Suppressor macrophage treated with lipopolysaccharide for 4 hours (primary cell): ENCODE results near the gene TRABD.

ENCODE experiments used
- DNase-seq: peaks from one replicate; pipeline ENCODE4 v3.0.0-alpha.2; 2020

TRABD gene

GRCh38 chr22:50189184-50189848, 3.6 kb downstream of the TRABD start:
- no peak for DNase-seq

GRCh38 chr22:50189849-50190181, 4.1 kb downstream of the TRABD start:
- DNase-seq, result no peak

GRCh38 chr22:50190182-50190940, 4.6 kb downstream of the TRABD start:
- DNase-seq, result peak; percentile 79

DNA sequence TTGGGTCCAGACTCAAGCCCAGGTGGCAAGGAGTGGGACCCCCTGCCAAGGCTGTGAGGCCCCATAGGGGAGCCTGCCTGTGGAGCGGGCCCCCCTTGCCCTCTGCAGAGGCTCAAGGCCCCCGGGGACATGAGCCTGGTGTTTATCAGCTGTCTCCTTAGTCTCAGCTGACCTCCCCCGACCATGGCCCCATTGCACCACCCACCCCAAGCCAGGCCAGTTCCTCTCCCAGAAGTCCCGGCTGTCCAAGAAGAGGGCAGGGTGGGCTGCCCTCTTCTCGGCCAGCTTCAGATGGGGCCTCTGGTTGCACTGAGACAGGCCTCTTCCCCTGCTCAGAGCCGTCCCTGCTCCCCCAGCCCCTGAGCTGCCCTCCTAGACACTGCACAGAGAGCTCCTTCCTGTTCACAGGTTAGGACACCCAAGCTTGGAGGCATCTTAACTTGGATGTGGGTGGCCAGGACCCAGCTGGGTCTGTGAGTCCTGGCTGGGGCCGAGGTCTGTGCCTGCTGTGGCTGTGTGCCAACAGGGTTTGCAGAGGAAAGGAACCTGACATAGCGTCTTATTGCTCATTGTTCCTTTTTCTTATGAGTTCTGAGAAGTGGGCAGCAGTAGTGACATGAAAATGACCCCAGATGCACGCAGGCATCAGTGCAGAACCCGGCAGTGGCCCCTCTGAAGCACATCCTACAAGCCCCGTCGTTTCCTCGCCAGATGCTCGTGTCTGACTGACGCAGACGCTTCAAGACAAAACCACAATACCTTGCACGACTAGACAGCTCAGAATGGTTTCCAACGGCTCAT, 5.4 kb downstream of the TRABD start:
- peak; percentile 87 for DNase-seq

DNA sequence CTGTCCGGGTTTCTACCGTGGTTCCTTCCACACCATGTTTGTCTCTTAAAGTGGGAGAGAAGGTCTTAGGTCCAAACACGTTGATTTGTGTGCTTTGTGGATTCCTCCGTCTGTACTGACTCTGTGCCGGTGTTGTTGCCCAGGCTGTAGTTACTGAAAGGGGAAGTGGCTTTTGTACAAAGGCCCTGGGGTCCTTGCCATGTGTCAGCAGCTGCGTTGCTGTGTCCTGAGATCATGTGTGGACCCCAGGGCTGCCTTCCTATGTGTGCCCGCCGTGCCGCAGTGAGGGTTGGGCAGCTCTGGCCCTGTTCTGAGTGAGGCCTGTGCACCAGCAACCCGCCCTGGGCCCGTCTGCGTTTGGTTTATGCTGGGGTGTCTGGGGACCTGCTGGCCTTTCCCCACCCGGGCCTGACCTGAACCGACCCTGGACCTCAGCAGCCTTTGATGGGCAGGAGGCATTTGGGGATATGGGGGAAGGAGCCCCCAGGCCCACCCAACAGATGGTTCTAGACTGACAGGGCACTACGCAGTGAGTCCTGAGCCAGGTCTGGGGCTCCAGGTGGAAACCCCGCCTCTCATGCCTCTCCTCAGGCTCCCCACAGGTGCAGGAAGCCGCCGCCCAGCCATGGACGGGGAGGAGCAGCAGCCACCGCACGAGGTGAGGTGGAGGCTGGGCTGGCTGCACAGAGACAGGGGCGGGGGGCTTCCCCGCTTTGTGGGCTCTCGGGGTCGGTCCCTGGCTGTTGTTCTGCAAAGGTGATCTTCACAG, 6.9 kb downstream of the TRABD start:
- peak; percentile 42 for DNase-seq

DNA sequence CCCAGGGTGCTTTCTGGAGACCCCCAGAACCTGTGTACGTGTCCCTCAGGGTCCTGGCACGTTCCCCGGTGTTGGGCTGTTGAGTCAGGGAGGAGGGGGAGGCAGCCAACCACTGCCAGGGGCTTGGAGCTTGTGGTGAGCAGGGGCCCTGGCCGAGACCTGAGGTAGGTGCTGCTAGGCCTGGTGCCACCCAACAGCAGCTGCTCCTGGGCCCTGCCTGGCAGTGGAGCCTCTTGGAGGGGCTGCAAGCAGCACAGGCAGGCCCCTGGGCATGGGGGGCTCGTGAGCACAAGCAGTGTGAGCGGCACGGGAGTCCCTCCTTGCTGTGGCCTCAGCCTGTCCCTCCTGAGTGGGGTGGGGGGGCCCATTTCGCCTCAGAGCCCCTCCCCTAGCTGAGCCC, 7.9 kb downstream of the TRABD start:
- DNase-seq, result no peak

GRCh38 chr22:50194037-50194805, 8.5 kb downstream of the TRABD start:
- DNase-seq, result no peak

GRCh38 chr22:50196256-50196655, 10.5 kb downstream of the TRABD start:
- DNase-seq, result no peak

DNA sequence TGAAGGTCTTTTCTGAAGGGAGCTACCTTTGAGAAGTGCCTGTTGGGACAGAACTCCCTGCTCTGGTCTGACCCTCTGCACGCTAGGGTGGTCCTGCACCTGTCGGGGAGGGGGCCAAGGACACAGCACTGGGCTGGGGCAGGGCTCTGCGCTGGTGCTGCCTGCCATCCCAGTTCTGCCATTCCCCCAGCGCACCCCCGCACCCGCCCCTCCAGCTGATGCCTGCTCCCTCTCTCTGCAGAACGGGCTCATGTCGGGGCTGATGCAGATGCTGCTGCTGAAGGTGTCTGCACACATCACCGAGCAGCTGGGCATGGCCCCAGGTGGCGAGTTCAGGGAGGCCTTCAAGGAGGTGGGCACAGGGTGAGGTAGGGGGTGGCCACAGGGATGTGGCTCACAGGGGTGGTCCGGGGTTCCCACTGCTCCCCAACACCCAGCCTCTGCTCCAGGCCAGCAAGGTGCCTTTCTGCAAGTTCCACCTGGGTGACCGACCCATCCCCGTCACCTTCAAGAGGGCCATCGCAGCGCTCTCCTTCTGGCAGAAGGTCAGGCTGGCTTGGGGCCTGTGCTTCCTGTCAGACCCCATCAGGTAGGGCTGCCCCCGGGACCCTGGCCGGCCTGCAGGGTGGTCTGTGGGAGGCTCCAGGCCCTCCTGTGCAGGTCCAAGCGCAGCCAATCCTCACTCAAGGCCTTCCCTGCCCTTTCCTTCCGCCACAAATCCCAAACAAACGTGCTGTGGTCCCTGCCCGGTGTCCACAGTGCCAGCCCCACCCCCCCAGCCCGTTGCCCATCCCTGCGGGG, 11.5 kb downstream of the TRABD start:
- no peak for DNase-seq

- no peak for DNase-seq
Measured at GRCh38 chr22:50197856-50198623, 12.3 kb downstream of the TRABD start.

DNA sequence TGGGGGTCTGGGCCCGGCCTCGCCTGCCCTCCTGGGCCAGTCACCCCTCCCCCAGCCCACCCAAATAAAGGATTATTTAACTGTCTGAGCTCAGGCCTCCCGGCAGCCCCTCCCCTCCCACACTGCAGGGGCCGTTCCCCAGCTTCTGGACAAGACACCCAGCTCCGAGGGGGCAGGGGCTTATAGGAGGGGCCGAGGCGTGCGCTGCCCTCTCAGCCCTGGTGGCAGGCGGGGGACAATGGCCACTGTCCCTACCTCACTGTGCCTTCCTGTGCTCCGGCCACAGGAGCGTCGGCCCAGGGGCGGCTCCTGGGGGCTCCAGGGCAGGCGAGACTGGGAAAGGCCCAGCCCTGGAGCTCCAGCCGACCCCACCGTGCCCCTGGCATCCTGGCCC, 12.9 kb downstream of the TRABD start:
- DNase-seq, result no peak

DNA sequence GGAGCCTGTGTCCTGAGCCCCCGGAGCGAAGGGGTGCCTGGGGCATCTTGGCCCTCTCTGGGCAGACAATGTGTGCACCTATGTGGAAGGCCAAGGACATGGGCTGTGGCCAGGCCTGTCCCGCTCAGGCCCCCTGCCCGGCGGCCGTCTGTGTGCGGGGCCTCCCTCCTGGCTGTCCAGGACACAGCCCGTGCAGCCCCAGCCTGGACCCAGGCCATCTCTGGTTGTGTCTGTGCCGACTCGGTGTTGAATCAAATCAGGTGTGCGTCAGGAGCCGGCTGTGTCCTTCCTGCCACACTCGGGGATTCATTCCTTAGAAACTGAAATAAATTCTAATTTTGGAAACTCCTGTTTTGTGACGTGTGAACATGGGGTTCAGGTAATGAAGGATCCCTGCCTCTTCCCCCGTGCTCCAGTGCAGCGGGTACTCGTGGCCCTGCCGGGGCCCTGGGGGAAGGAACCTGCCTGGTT, 13.6 kb downstream of the TRABD start:
- no peak for DNase-seq

- no peak for DNase-seq
Measured at GRCh38 chr22:50199829-50200460, 14.2 kb downstream of the TRABD start.

- peak; percentile 94 for DNase-seq
Measured at GRCh38 chr22:50200461-50201190, 14.9 kb downstream of the TRABD start, which contains the start of gene SELENOO. TSS of gene SELENOO (plus strand) at chr22:50201011. CDS start at chr22:50201037, 26 bp downstream.

DNA sequence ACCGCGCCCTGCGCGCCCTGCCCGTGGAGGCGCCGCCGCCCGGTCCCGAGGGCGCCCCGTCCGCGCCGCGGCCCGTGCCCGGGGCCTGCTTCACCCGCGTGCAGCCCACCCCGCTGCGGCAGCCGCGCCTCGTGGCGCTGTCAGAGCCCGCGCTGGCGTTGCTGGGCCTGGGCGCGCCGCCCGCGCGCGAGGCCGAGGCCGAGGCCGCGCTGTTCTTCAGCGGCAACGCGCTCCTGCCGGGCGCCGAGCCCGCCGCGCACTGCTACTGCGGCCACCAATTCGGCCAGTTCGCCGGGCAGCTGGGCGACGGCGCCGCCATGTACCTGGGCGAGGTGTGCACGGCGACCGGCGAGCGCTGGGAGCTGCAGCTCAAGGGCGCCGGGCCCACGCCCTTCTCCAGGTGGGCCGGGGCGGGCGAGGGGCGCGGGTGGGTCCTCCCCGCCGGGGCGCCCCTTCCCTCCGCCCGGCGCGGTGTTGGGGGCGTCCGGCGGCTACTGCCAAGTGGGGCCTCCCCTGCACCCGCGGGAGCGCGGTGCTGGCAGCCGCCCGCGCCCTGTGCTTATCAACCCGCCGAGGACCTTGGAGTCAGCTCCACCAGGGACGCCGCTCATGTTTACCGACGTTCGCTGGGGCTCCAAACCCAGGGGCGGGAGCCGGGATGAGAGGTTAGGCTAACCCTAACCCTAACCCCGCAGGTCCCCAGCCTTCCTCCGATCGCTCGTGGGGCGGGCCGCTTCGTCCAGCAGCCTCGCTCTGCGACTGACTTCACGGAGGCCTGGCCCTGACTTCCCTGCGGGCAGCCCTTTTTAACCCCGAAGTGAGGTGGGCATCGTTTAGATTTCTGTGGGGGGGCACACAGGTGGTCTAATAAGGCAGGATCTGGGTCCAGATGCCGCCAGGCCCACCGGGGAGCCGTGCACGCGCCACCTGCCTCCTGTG, 15.7 kb downstream of the TRABD start:
- no peak for DNase-seq

- no peak for DNase-seq
Measured at GRCh38 chr22:50202130-50202666, 16.5 kb downstream of the TRABD start.

GRCh38 chr22:50203288-50203687, 17.6 kb downstream of the TRABD start:
- no peak for DNase-seq

- DNase-seq, result peak; percentile 60
Measured at GRCh38 chr22:50204571-50204970, 18.9 kb downstream of the TRABD start.
